Gastrocnemius medialis (tissue), 4 donors: ENCODE results near the gene NRG3. TPM values are rescaled to one million over a fixed set of nuclear protein-coding genes. Genes with fewer than 3 reads are reported as not detected.

Experiments
- ATAC-seq, 2 donors: fragments of 150-250 bp; one replicate each; pipeline ENCODE4 v1.9.1; 2016
- DNase-seq, 2 donors: peaks; one replicate each; pipeline ENCODE4 v3.0.0-alpha.2; 2019
- H3K27ac ChIP-seq, 4 donors: fragments of 200-600 bp; sonication (generic); 1 replicate in 1 of 4; 2 replicates in 3 of 4; pipeline ENCODE4 v1.5.1; 2016 to 2018; ENCODE audit warnings: mild to moderate bottlenecking in 2 of 4, moderate library complexity in 1 of 4
- H3K27me3 ChIP-seq, 3 donors: fragments of 200-600 bp; sonication (generic) in 2 of 3; 1 replicate in 1 of 3; 2 replicates in 2 of 3; pipeline versions ENCODE4 v1.5.1 to v1.6.0; 2016 to 2019; ENCODE audit warnings: mild to moderate bottlenecking in 1 of 3, moderate library complexity in 1 of 3
- H3K36me3 ChIP-seq, 2 donors: fragments of 200-600 bp; sonication (generic) in 1 of 2; one replicate each; pipeline ENCODE4 v1.5.1; 2017 to 2018
- H3K4me1 ChIP-seq, 2 donors: fragments of 200-600 bp; sonication (generic) in 1 of 2; one replicate each; pipeline ENCODE4 v1.5.1; 2016 to 2017; ENCODE audit warnings: mild to moderate bottlenecking in 2 of 2
- H3K4me3 ChIP-seq, 4 donors: fragments of 200-600 bp; sonication (generic) in 3 of 4; 1 replicate in 1 of 4; 2 replicates in 3 of 4; pipeline ENCODE4 v1.5.1; 2016 to 2019; ENCODE audit warnings: mild to moderate bottlenecking in 2 of 4
- H3K9me3 ChIP-seq, 3 donors: fragments of 200-600 bp; sonication (generic) in 2 of 3; 1 replicate in 1 of 3; 2 replicates in 2 of 3; pipeline ENCODE4 v1.5.1; 2016 to 2019
- POLR2A ChIP-seq, 2 donors: fragments of 450-650 bp; IDR thresholded peaks; one replicate each; pipeline ENCODE4 v1.6.1; 2017; ENCODE audit warnings: antibody characterized with exemption in 2 of 2, mild to moderate bottlenecking in 2 of 2, moderate library complexity in 2 of 2
- in situ Hi-C, 4 donors: fragments of 200-750 bp; cut with MboI; loops; one replicate each; pipeline versions ENCODE4 v1.15.0 to v1.8.0; 2017; ENCODE audit warnings: low sequenced_read_pairs in 4 of 4
- intact Hi-C: fragments of 100-400 bp; cut with DNase I; formaldehyde crosslinking; loops from one replicate; pipeline ENCODE4 v1.15.1; 2023; ENCODE audit warnings: low total_unique reads
- total RNA-seq, 4 donors: library from RNA; depleted of rRNA; stranded (reverse); fragments of >200 nt; gene quantifications; one replicate each; pipeline versions ENCODE4 v1.1.0 to v1.2.3, GENCODE V29; 2016
- TF ChIP-seq, protein P1 (sequence below), 5 experiments: fragments of 450-650 bp in 3 of 5; fragments of 200-600 bp in 2 of 5; sonication (generic) in 2 of 5; IDR thresholded peaks in 4 of 5; conservative IDR thresholded peaks in 1 of 5; 1 replicate in 4 of 5; 2 replicates in 1 of 5; pipeline ENCODE4 v1.5.1; 2016 to 2019; ENCODE audit warnings: antibody characterized with exemption in 5 of 5, mild to moderate bottlenecking in 3 of 5, moderate library complexity in 3 of 5

The NRG3 gene
- total RNA-seq, 4 donors from 2014 or later, result not detected

DNA sequence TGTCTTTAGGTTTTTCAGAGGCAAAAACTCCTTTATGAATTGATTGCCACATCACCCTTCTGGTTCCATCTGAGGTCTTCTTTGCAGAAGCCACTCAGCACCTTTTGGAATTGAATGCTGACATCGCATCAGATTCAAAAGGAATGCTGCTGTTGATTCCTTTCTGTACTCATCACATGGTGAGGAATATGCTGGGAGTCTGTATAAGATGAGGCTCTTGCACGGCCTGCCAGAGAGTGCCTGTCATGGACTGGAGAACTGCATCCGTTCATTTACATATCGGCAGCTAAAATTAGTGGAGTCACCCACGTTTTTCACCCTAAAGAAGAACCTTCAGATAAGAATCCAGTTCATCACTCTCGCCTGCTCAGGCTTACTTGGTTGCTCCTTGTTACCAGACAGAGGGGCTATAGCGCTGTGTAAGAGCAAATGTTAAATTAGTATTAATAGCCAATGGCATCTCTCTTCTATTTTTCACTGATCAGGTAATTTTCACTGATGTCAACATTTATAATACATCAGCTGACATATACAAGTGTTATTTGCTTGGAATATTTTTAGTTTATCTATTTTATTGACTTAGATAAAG lies 14.3 kb downstream of the NRG3 start:
- H3K4me3 ChIP-seq, result no peak overlapping the region
- H3K9me3 ChIP-seq, result no peaks in the 10 kb centered on the region
- H3K36me3 ChIP-seq, result no peaks in the 10 kb centered on the region
- in situ Hi-C loops, result no loop called here
- no peaks in the 10 kb centered on the region for H3K4me1 ChIP-seq
- H3K27me3 ChIP-seq, result no peaks in the 10 kb centered on the region
- ATAC-seq (no peak), DNase-seq (no peak)
- TF ChIP-seq, protein P1, sequence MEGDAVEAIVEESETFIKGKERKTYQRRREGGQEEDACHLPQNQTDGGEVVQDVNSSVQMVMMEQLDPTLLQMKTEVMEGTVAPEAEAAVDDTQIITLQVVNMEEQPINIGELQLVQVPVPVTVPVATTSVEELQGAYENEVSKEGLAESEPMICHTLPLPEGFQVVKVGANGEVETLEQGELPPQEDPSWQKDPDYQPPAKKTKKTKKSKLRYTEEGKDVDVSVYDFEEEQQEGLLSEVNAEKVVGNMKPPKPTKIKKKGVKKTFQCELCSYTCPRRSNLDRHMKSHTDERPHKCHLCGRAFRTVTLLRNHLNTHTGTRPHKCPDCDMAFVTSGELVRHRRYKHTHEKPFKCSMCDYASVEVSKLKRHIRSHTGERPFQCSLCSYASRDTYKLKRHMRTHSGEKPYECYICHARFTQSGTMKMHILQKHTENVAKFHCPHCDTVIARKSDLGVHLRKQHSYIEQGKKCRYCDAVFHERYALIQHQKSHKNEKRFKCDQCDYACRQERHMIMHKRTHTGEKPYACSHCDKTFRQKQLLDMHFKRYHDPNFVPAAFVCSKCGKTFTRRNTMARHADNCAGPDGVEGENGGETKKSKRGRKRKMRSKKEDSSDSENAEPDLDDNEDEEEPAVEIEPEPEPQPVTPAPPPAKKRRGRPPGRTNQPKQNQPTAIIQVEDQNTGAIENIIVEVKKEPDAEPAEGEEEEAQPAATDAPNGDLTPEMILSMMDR (IDR thresholded peaks at IDR 0.05 in 4 of 5, conservative IDR thresholded peaks at IDR 0.05 in 1 of 5), result no peak
- no peak for TF ChIP-seq POLR2A (IDR thresholded peaks at IDR 0.05)
- H3K27ac ChIP-seq, result no peak overlapping the region
- intact Hi-C loops, result no loop called here

DNA sequence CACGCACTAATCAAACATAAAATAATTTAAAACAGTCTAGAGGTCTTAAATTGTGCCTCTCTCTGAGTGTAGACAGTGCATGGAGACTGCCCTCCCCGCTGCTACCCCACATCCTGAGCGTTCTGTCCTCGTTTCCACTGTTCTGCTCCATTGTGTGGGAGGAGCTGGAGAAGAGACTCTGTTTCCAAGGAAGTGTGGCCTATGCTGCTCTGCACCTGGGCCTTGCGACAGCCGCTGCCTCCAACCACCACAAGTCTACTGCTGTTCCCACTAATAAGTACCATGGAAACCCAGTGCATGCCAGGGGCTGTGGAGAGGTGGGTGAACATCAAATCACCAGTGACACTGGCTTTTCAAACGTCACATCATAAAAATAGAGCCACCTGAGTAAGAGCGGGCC lies 19.6 kb downstream of the NRG3 start:
- H3K27me3 ChIP-seq, result no peaks in the 10 kb centered on the region
- no peaks in the 10 kb centered on the region for H3K36me3 ChIP-seq
- no peaks in the 10 kb centered on the region for H3K4me1 ChIP-seq
- no peak overlapping the region for H3K27ac ChIP-seq
- intact Hi-C loops (no loop called here), in situ Hi-C loops (no loop called here)
- no peak overlapping the region for H3K4me3 ChIP-seq
- TF ChIP-seq POLR2A (IDR thresholded peaks at IDR 0.05), result no peak
- TF ChIP-seq, protein P1 (IDR thresholded peaks at IDR 0.05 in 4 of 5, conservative IDR thresholded peaks at IDR 0.05 in 1 of 5), result no peak
- DNase-seq (no peak), ATAC-seq (no peak)
- H3K9me3 ChIP-seq, result no peaks in the 10 kb centered on the region

- H3K9me3 ChIP-seq, result no peaks in the 10 kb centered on the region
- no peaks in the 10 kb centered on the region for H3K27me3 ChIP-seq
- H3K4me3 ChIP-seq, result no peak overlapping the region
- DNase-seq (no peak), ATAC-seq (no peak)
- intact Hi-C loops (no loop called here), in situ Hi-C loops (no loop called here)
- no peaks in the 10 kb centered on the region for H3K36me3 ChIP-seq
- no peak for TF ChIP-seq POLR2A (IDR thresholded peaks at IDR 0.05)
- TF ChIP-seq, protein P1 (IDR thresholded peaks at IDR 0.05 in 4 of 5, conservative IDR thresholded peaks at IDR 0.05 in 1 of 5), result no peak
- H3K4me1 ChIP-seq, result no peaks in the 10 kb centered on the region
- H3K27ac ChIP-seq, result no peak overlapping the region
Measured at GRCh38 chr10:81898518-81898917, 23.5 kb downstream of the NRG3 start.

DNA sequence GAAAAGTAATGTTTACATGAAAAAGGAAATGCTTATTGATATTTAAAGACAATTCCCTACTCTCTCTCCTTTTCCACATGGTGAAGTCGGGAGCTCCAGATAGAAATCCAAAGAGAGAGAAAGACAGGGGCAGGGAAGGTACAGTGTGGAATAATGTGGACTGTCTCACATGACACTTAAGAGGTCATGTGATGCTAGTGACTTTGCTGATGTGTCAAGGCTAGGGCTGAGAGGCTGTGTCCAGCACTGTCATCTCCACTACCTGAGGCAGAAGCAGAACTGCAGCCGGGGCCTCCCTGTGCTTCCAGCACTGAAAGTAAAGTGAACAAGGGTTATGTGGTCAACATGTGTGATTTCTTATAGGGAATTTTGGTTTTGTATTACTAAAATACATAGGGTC lies 26.0 kb downstream of the NRG3 start:
- TF ChIP-seq, protein P1 (IDR thresholded peaks at IDR 0.05 in 4 of 5, conservative IDR thresholded peaks at IDR 0.05 in 1 of 5), result no peak
- no peak for TF ChIP-seq POLR2A (IDR thresholded peaks at IDR 0.05)
- ATAC-seq (no peak), DNase-seq (no peak)
- Histone ChIP-seq H3K27me3 (no peaks in the 10 kb centered on the region), H3K4me1 (no peaks in the 10 kb centered on the region), H3K4me3 (no peak overlapping the region), H3K9me3 (no peaks in the 10 kb centered on the region), H3K36me3 (no peaks in the 10 kb centered on the region), H3K27ac (no peak overlapping the region)
- in situ Hi-C loops (no loop called here), intact Hi-C loops (no loop called here)

DNA sequence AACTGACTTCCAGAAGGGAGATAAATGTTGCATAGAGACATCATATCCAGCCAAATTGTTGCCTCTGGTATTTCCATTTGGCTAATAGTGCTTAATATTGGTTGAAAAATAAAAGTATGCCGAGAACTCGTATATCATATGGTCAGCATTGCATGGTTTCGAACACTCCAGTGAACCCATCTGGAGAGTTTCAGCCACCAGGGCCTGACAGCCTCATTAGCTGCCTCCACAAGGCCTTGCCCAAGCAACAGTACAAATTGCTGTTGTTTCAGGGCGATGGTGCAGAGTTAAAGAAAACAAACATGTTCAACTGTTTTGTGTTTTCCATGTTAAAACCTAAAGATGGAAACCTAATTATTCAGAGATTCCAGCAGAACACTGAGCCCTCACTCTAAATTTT lies 28.5 kb downstream of the NRG3 start:
- intact Hi-C loops (no loop called here), in situ Hi-C loops (no loop called here)
- Histone ChIP-seq H3K9me3 (no peaks in the 10 kb centered on the region), H3K4me3 (no peak overlapping the region), H3K4me1 (no peaks in the 10 kb centered on the region), H3K27me3 (no peaks in the 10 kb centered on the region), H3K27ac (no peak overlapping the region), H3K36me3 (no peaks in the 10 kb centered on the region)
- ATAC-seq, result no peak
- DNase-seq, result no peak
- TF ChIP-seq, protein P1 (IDR thresholded peaks at IDR 0.05 in 4 of 5, conservative IDR thresholded peaks at IDR 0.05 in 1 of 5), result no peak
- TF ChIP-seq POLR2A (IDR thresholded peaks at IDR 0.05), result no peak
